Measurements from ENCODE around the gene NR5A1. TPM values are rescaled to one million over a fixed set of nuclear protein-coding genes. Genes with fewer than 3 reads are reported as not detected.

Gene NR5A1
- total and polyA plus RNA-seq, 2 experiments from 2014 or later, result 0.21 TPM; not detected in 1

- no peak for ATAC-seq
Observed at GRCh38 chr9:124527781-124528180, 20.6 kb upstream of the NR5A1 start.

More at GRCh38 chr9:124527781-124528180, 20.6 kb upstream of the NR5A1 start:
- Histone ChIP-seq H2AFZ (no peak overlapping the region), H3K27ac (ENCODE audit: low read depth) (no peak overlapping the region), H3K4me1 (ENCODE audit: insufficient read depth) (no peaks in the 10 kb centered on the region), H3K79me2 (replicated peaks; ENCODE audit: insufficient read depth) (no peaks in the 10 kb centered on the region), H3K4me3 (no peak overlapping the region), H3K4me2 (no peak overlapping the region), H3K27me3 (ENCODE audit: insufficient read depth) (no peaks in the 10 kb centered on the region), H3K9me2 (ENCODE audit: insufficient read depth) (no peaks in the 10 kb centered on the region), H3K36me3 (ENCODE audit: insufficient read depth) (0 out of 2 replicates have a peak, but pooled peaks cover 4% of the 10 kb centered on the region), H4K20me1 (replicated peaks; ENCODE audit: insufficient read depth) (no peaks in the 10 kb centered on the region), H3F3A (replicated peaks; ENCODE audit: low read depth) (no peaks in the 10 kb centered on the region)
- Mint-ChIP-seq H3K9me3 (no peaks in the 10 kb centered on the region), H3K27ac (peak overlapping the region; percentile 30; the same call in 1 of the 2 replicates), H3K27me3 (ENCODE audit: insufficient read depth, low read depth, poor library complexity) (no peaks in the 10 kb centered on the region), H3K36me3 (ENCODE audit: low read depth) (peaks cover 44% of the 10 kb centered on the region), H3K4me3 (no peak overlapping the region), H3K4me1 (peaks cover 2% of the 10 kb centered on the region; the same call in 2 of the 3 replicates)
- DNase-seq (ENCODE audit: low spot score), result no peak
- TF ChIP-seq EZH2phosphoT487 (IDR thresholded peaks at IDR 0.05; ENCODE audit: unreplicated experiment) (no peak), POLR2AphosphoS5 (IDR thresholded peaks at IDR 0.05; ENCODE audit: low read depth) (no peak), ZNF114 (CRISPR knock-in tag; IDR thresholded peaks at IDR 0.05) (no peak), ZNF462 (CRISPR knock-in tag; IDR thresholded peaks at IDR 0.05) (no peak), NANOG (IDR thresholded peaks at IDR 0.05; ENCODE audit: borderline replicate concordance) (no peak), JUNB (IDR thresholded peaks at IDR 0.05; ENCODE audit: unreplicated experiment) (no peak), CREB1 (CRISPR knock-in tag; IDR thresholded peaks at IDR 0.05; ENCODE audit: low read depth) (no peak), EZH2 (IDR thresholded peaks at IDR 0.05; ENCODE audit: low read depth, unreplicated experiment) (no peak), STAT1 (IDR thresholded peaks at IDR 0.05; ENCODE audit: unreplicated experiment) (no peak), ZNF331 (CRISPR knock-in tag; IDR thresholded peaks at IDR 0.05; ENCODE audit: low read depth) (no peak)
- TF ChIP-seq, protein P1, sequence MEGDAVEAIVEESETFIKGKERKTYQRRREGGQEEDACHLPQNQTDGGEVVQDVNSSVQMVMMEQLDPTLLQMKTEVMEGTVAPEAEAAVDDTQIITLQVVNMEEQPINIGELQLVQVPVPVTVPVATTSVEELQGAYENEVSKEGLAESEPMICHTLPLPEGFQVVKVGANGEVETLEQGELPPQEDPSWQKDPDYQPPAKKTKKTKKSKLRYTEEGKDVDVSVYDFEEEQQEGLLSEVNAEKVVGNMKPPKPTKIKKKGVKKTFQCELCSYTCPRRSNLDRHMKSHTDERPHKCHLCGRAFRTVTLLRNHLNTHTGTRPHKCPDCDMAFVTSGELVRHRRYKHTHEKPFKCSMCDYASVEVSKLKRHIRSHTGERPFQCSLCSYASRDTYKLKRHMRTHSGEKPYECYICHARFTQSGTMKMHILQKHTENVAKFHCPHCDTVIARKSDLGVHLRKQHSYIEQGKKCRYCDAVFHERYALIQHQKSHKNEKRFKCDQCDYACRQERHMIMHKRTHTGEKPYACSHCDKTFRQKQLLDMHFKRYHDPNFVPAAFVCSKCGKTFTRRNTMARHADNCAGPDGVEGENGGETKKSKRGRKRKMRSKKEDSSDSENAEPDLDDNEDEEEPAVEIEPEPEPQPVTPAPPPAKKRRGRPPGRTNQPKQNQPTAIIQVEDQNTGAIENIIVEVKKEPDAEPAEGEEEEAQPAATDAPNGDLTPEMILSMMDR (conservative IDR thresholded peaks at IDR 0.05; ENCODE audit: low read depth in 2 of 2), result no peak
- TF ChIP-seq, protein P2, sequence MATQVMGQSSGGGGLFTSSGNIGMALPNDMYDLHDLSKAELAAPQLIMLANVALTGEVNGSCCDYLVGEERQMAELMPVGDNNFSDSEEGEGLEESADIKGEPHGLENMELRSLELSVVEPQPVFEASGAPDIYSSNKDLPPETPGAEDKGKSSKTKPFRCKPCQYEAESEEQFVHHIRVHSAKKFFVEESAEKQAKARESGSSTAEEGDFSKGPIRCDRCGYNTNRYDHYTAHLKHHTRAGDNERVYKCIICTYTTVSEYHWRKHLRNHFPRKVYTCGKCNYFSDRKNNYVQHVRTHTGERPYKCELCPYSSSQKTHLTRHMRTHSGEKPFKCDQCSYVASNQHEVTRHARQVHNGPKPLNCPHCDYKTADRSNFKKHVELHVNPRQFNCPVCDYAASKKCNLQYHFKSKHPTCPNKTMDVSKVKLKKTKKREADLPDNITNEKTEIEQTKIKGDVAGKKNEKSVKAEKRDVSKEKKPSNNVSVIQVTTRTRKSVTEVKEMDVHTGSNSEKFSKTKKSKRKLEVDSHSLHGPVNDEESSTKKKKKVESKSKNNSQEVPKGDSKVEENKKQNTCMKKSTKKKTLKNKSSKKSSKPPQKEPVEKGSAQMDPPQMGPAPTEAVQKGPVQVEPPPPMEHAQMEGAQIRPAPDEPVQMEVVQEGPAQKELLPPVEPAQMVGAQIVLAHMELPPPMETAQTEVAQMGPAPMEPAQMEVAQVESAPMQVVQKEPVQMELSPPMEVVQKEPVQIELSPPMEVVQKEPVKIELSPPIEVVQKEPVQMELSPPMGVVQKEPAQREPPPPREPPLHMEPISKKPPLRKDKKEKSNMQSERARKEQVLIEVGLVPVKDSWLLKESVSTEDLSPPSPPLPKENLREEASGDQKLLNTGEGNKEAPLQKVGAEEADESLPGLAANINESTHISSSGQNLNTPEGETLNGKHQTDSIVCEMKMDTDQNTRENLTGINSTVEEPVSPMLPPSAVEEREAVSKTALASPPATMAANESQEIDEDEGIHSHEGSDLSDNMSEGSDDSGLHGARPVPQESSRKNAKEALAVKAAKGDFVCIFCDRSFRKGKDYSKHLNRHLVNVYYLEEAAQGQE (IDR thresholded peaks at IDR 0.05; ENCODE audit: unreplicated experiment), result no peak
- TF ChIP-seq, protein P3, sequence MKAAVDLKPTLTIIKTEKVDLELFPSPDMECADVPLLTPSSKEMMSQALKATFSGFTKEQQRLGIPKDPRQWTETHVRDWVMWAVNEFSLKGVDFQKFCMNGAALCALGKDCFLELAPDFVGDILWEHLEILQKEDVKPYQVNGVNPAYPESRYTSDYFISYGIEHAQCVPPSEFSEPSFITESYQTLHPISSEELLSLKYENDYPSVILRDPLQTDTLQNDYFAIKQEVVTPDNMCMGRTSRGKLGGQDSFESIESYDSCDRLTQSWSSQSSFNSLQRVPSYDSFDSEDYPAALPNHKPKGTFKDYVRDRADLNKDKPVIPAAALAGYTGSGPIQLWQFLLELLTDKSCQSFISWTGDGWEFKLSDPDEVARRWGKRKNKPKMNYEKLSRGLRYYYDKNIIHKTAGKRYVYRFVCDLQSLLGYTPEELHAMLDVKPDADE (IDR thresholded peaks at IDR 0.05), result no peak

All from GM23338 (cell line).